MM.1S (cell line): Measurements from ENCODE around the gene ECSCR.

Experiments used
- DNase-seq: peaks from one replicate; pipeline ENCODE4 v3.0.0-alpha.2; 2015
- H2AFZ ChIP-seq: fragments of 300-600 bp; sonication (generic); 2 replicates; pipeline ENCODE4 v1.6.0; 2016; ENCODE audit warnings: antibody characterized with exemption, low read length
- H3F3A ChIP-seq: fragments of 300-600 bp; sonication (generic); 2 replicates; pipeline ENCODE4 v1.6.1; 2016; ENCODE audit warnings: mild to moderate bottlenecking, antibody characterized with exemption, low read length, moderate library complexity, mixed read lengths; ENCODE audit not compliant: insufficient read depth
- H3K27ac ChIP-seq: fragments of 300-600 bp; sonication (generic); 2 replicates; pipeline ENCODE4 v1.5.1; 2016; ENCODE audit warnings: mild to moderate bottlenecking, low read length
- H3K27me3 ChIP-seq: fragments of 300-600 bp; sonication (generic); replicated peaks from 2 replicates; pipeline ENCODE4 v1.6.0; 2016; ENCODE audit warnings: low read length; ENCODE audit not compliant: insufficient read depth
- H3K36me3 ChIP-seq: fragments of 300-600 bp; sonication (generic); replicated peaks from 2 replicates; pipeline ENCODE4 v1.6.1; 2016; ENCODE audit warnings: mild to moderate bottlenecking, low read length, mixed read lengths; ENCODE audit not compliant: insufficient read depth
- H3K4me1 ChIP-seq: fragments of 300-600 bp; sonication (generic); 2 replicates; pipeline ENCODE4 v1.6.1; 2016; ENCODE audit warnings: low read length, mixed read lengths
- H3K4me2 ChIP-seq: fragments of 300-600 bp; sonication (generic); 2 replicates; pipeline ENCODE4 v1.6.0; 2016; ENCODE audit warnings: low read depth, low read length
- H3K4me3 ChIP-seq: fragments of 300-600 bp; sonication (generic); 2 replicates; pipeline ENCODE4 v1.5.1; 2016; ENCODE audit warnings: low read length, mixed read lengths
- H3K79me2 ChIP-seq: fragments of 300-600 bp; sonication (generic); 2 replicates; pipeline ENCODE4 v1.6.1; 2016; ENCODE audit warnings: mixed run types, low read length, mixed read lengths
- H3K9ac ChIP-seq: fragments of 300-600 bp; sonication (generic); 2 replicates; pipeline ENCODE4 v1.6.1; 2016; ENCODE audit warnings: low read length, mixed read lengths
- H3K9me2 ChIP-seq: fragments of 300-600 bp; sonication (generic); replicated peaks from 2 replicates; pipeline ENCODE4 v1.6.1; 2016; ENCODE audit warnings: mild to moderate bottlenecking, low read length, mixed read lengths; ENCODE audit not compliant: insufficient read depth
- H3K9me3 ChIP-seq: fragments of 300-600 bp; sonication (generic); replicated peaks from 2 replicates; pipeline ENCODE4 v1.6.1; 2016; ENCODE audit warnings: mild to moderate bottlenecking, low read length, mixed read lengths; ENCODE audit not compliant: insufficient read depth
- H4K20me1 ChIP-seq: fragments of 300-600 bp; sonication (generic); 2 replicates; pipeline ENCODE4 v1.6.1; 2016; ENCODE audit warnings: mild to moderate bottlenecking, low read length, moderate library complexity, mixed read lengths; ENCODE audit not compliant: insufficient read depth
- CTCF ChIP-seq: fragments of 300-600 bp; sonication (generic); IDR thresholded peaks from 2 replicates; pipeline ENCODE4 v1.5.1; 2016; ENCODE audit warnings: antibody characterized with exemption, low read length, mixed read lengths
- EZH2 ChIP-seq: fragments of 300-600 bp; sonication (generic); optimal IDR thresholded peaks from 2 replicates; pipeline ENCODE3; 2017; ENCODE audit warnings: low read depth, mild to moderate bottlenecking, antibody characterized with exemption, low read length, mixed read lengths
- EZH2phosphoT487 ChIP-seq: fragments of 300-600 bp; sonication (generic); IDR thresholded peaks from 2 replicates; pipeline ENCODE4 v1.6.1; 2018; ENCODE audit warnings: antibody characterized with exemption, low read length

The ECSCR gene

GRCh38 chr5:139408191-139408590, 54.4 kb downstream of the ECSCR start:
- no peak overlapping the region for H3K27ac ChIP-seq
- peaks cover 14% of the 10 kb centered on the region for H3F3A ChIP-seq
- 0 out of 2 replicates have a peak overlapping the region, but pooled peaks have one; percentile 25 for H2AFZ ChIP-seq
- H3K4me3 ChIP-seq, result no peak overlapping the region
- no peaks in the 10 kb centered on the region for H4K20me1 ChIP-seq
- no peak for DNase-seq
- no peaks in the 10 kb centered on the region for H3K9me2 ChIP-seq
- no peak overlapping the region for H3K9ac ChIP-seq
- peaks cover under 1% of the 10 kb centered on the region; the same call in 1 of the 2 replicates for H3K79me2 ChIP-seq
- H3K9me3 ChIP-seq, result no peaks in the 10 kb centered on the region
- no peak overlapping the region for H3K4me2 ChIP-seq
- H3K36me3 ChIP-seq, result no peaks in the 10 kb centered on the region
- H3K4me1 ChIP-seq, result peaks cover 30% of the 10 kb centered on the region
- H3K27me3 ChIP-seq, result no peaks in the 10 kb centered on the region
- TF ChIP-seq CTCF (no peak), EZH2phosphoT487 (no peak), EZH2 (no peak)

- peaks cover 7% of the 10 kb centered on the region; the same call in 1 of the 2 replicates for H3K79me2 ChIP-seq
- peak overlapping the region; percentile 4; the same call in 1 of the 2 replicates for H3K4me2 ChIP-seq
- peak overlapping the region; percentile 24; the same call in 1 of the 2 replicates for H3K27ac ChIP-seq
- peaks cover 29% of the 10 kb centered on the region for H3K4me1 ChIP-seq
- DNase-seq, result no peak
- H3K36me3 ChIP-seq, result no peaks in the 10 kb centered on the region
- no peaks in the 10 kb centered on the region for H3K27me3 ChIP-seq
- no peaks in the 10 kb centered on the region for H3K9me2 ChIP-seq
- no peaks in the 10 kb centered on the region for H3K9me3 ChIP-seq
- H3K9ac ChIP-seq, result no peak overlapping the region
- peaks cover 14% of the 10 kb centered on the region for H3F3A ChIP-seq
- H4K20me1 ChIP-seq, result no peaks in the 10 kb centered on the region
- H3K4me3 ChIP-seq, result no peak overlapping the region
- H2AFZ ChIP-seq, result 0 out of 2 replicates have a peak overlapping the region, but pooled peaks have one; percentile 25
- TF ChIP-seq CTCF, result no peak
- TF ChIP-seq EZH2, result no peak
- no peak for TF ChIP-seq EZH2phosphoT487
These were observed 55.0 kb downstream of the ECSCR start for GRCh38 chr5:139407517-139407916.

GRCh38 chr5:139406963-139407362, 55.6 kb downstream of the ECSCR start:
- H3K27me3 ChIP-seq, result no peaks in the 10 kb centered on the region
- no peak for DNase-seq
- H3K36me3 ChIP-seq, result no peaks in the 10 kb centered on the region
- H3K9me2 ChIP-seq, result no peaks in the 10 kb centered on the region
- peaks cover 8% of the 10 kb centered on the region; the same call in 1 of the 2 replicates for H3K79me2 ChIP-seq
- no peaks in the 10 kb centered on the region for H3K9me3 ChIP-seq
- no peak overlapping the region for H3K4me2 ChIP-seq
- H4K20me1 ChIP-seq, result no peaks in the 10 kb centered on the region
- peaks cover 14% of the 10 kb centered on the region for H3F3A ChIP-seq
- H3K4me1 ChIP-seq, result peaks cover 28% of the 10 kb centered on the region
- no peak for TF ChIP-seq CTCF
- no peak for TF ChIP-seq EZH2phosphoT487
- TF ChIP-seq EZH2, result no peak
- no peak overlapping the region for H3K4me3 ChIP-seq
- peak overlapping the region; percentile 24; the same call in 1 of the 2 replicates for H3K27ac ChIP-seq
- H2AFZ ChIP-seq, result no peak overlapping the region
- H3K9ac ChIP-seq, result no peak overlapping the region
